ENCODE data around the gene CAMTA1.

DNA sequence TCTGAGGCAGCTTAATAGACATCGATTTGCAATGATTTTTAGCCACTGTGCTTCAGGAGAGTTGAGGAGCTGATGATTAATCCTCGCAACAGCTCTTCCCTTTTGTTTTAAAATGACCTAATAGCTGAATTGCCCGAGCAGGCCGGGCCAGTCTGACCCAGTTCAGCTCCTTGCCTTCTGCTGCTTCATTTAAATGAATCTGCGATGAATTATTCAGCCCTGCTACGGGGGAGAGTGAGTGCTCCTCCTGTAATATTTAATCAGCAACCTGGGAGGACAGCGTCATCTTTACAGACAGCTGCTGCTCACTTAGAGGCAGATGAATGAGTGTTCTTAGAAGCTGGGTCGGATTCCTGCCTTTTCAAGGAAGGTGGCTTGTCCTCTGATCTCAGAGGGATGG lies 325.1 kb downstream of the CAMTA1 start:
- TF ChIP-seq POLR2AphosphoS5 (IDR thresholded peaks at IDR 0.05; ENCODE audit: low read depth, low read length) (no peak), ELF1 (IDR thresholded peaks at IDR 0.05; ENCODE audit: borderline replicate concordance, low read depth) (no peak), EZH2 (IDR thresholded peaks at IDR 0.05) (no peak), POLR2A (IDR thresholded peaks at IDR 0.05; ENCODE audit: borderline replicate concordance, extremely low read depth, insufficient read depth, insufficient read length) (no peak), SP1 (IDR thresholded peaks at IDR 0.05; ENCODE audit: low read depth) (no peak)
- TF ChIP-seq, protein P1, sequence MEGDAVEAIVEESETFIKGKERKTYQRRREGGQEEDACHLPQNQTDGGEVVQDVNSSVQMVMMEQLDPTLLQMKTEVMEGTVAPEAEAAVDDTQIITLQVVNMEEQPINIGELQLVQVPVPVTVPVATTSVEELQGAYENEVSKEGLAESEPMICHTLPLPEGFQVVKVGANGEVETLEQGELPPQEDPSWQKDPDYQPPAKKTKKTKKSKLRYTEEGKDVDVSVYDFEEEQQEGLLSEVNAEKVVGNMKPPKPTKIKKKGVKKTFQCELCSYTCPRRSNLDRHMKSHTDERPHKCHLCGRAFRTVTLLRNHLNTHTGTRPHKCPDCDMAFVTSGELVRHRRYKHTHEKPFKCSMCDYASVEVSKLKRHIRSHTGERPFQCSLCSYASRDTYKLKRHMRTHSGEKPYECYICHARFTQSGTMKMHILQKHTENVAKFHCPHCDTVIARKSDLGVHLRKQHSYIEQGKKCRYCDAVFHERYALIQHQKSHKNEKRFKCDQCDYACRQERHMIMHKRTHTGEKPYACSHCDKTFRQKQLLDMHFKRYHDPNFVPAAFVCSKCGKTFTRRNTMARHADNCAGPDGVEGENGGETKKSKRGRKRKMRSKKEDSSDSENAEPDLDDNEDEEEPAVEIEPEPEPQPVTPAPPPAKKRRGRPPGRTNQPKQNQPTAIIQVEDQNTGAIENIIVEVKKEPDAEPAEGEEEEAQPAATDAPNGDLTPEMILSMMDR (IDR thresholded peaks at IDR 0.05 in 2 of 3, conservative IDR thresholded peaks at IDR 0.05 in 1 of 3; ENCODE audit: borderline replicate concordance in 1 of 3, insufficient read depth in 1 of 3, low read depth in 2 of 3, low read length in 2 of 3), result no peak
- TF ChIP-seq, protein P2, sequence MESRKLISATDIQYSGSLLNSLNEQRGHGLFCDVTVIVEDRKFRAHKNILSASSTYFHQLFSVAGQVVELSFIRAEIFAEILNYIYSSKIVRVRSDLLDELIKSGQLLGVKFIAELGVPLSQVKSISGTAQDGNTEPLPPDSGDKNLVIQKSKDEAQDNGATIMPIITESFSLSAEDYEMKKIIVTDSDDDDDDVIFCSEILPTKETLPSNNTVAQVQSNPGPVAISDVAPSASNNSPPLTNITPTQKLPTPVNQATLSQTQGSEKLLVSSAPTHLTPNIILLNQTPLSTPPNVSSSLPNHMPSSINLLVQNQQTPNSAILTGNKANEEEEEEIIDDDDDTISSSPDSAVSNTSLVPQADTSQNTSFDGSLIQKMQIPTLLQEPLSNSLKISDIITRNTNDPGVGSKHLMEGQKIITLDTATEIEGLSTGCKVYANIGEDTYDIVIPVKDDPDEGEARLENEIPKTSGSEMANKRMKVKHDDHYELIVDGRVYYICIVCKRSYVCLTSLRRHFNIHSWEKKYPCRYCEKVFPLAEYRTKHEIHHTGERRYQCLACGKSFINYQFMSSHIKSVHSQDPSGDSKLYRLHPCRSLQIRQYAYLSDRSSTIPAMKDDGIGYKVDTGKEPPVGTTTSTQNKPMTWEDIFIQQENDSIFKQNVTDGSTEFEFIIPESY (IDR thresholded peaks at IDR 0.05; ENCODE audit: extremely low read depth, insufficient replicate concordance, low read length), result no peak
- TF ChIP-seq, protein P3, sequence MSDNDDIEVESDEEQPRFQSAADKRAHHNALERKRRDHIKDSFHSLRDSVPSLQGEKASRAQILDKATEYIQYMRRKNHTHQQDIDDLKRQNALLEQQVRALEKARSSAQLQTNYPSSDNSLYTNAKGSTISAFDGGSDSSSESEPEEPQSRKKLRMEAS (IDR thresholded peaks at IDR 0.05), result no peak

All from HCT116 (cell line).